Peyer's patch (tissue), 4 donors: ENCODE results near the gene MAP2. TPM values are rescaled to one million over a fixed set of nuclear protein-coding genes. Genes with fewer than 3 reads are reported as not detected.

Experiments
- DNase-seq, 3 donors: peaks; one replicate each; pipeline ENCODE4 v3.0.0-alpha.2; 2017 to 2019
- H3K27ac ChIP-seq, 4 donors: fragments of 200-600 bp; sonication (generic); one replicate each; pipeline ENCODE4 v1.5.1; 2016 to 2019
- H3K27me3 ChIP-seq, 2 donors: fragments of 200-600 bp; sonication (generic); one replicate each; pipeline ENCODE4 v1.5.1; 2019
- H3K36me3 ChIP-seq, 3 donors: fragments of 200-600 bp; sonication (generic); one replicate each; pipeline ENCODE4 v1.5.1; 2016 to 2019
- H3K4me1 ChIP-seq, 4 donors: fragments of 200-600 bp; sonication (generic); one replicate each; pipeline ENCODE4 v1.5.1; 2016 to 2019
- H3K4me3 ChIP-seq, 4 donors: fragments of 200-600 bp; sonication (generic); 1 replicate in 3 of 4; 2 replicates in 1 of 4; pipeline ENCODE4 v1.5.1; 2016 to 2019; ENCODE audit warnings: mild to moderate bottlenecking in 1 of 4
- H3K9me3 ChIP-seq, 4 donors: fragments of 200-600 bp; sonication (generic); one replicate each; pipeline ENCODE4 v1.5.1; 2016 to 2019; ENCODE audit warnings: mild to moderate bottlenecking in 1 of 4
- POLR2A ChIP-seq, 2 donors: fragments of 450-650 bp; IDR thresholded peaks; one replicate each; pipeline ENCODE4 v1.5.1; 2017; ENCODE audit warnings: antibody characterized with exemption in 2 of 2, mild to moderate bottlenecking in 2 of 2, moderate library complexity in 2 of 2
- total RNA-seq, 4 donors: library from RNA; depleted of rRNA; stranded (reverse); fragments of >200 nt; gene quantifications; one replicate each; pipeline ENCODE4 v1.1.0, GENCODE V29; 2016
- TF ChIP-seq, protein P1 (sequence below), 6 experiments: fragments of 450-650 bp in 4 of 6; fragments of 200-600 bp in 2 of 6; sonication (generic) in 1 of 6; IDR thresholded peaks; one replicate each; pipeline ENCODE4 v1.5.1; 2017 to 2019; ENCODE audit warnings: antibody characterized with exemption in 6 of 6, mild to moderate bottlenecking in 3 of 6, moderate library complexity in 1 of 6

MAP2 gene
- total RNA-seq, 4 donors from 2014 or later: 0.70 to 19.8 (median 4.1) TPM

DNA sequence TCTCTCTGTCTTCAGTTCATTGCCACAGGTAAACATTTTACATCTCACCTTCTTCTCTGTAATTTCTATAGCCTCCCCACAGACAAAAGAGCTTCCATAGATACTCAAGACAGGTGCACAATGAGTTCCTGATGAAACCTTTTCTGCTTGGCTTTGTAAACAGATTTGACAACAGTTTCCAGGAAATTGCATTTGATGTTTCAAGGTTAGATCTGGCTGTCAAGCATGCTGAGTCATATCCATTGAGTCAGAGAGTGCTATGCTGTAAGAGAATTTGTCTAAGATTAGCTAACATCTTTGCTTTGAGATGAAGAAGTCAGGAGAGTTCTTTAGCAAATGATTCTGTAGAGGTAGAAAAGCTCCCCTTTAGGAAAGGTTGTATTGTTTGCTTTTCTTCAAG, 40.6 kb upstream of the MAP2 start:
- Histone ChIP-seq H3K4me1 (no peaks in the 10 kb centered on the region), H3K27me3 (no peaks in the 10 kb centered on the region), H3K36me3 (no peaks in the 10 kb centered on the region), H3K27ac (no peak overlapping the region), H3K9me3 (no peaks in the 10 kb centered on the region), H3K4me3 (no peak overlapping the region)
- TF ChIP-seq POLR2A (IDR thresholded peaks at IDR 0.05): no peak
- TF ChIP-seq, protein P1, sequence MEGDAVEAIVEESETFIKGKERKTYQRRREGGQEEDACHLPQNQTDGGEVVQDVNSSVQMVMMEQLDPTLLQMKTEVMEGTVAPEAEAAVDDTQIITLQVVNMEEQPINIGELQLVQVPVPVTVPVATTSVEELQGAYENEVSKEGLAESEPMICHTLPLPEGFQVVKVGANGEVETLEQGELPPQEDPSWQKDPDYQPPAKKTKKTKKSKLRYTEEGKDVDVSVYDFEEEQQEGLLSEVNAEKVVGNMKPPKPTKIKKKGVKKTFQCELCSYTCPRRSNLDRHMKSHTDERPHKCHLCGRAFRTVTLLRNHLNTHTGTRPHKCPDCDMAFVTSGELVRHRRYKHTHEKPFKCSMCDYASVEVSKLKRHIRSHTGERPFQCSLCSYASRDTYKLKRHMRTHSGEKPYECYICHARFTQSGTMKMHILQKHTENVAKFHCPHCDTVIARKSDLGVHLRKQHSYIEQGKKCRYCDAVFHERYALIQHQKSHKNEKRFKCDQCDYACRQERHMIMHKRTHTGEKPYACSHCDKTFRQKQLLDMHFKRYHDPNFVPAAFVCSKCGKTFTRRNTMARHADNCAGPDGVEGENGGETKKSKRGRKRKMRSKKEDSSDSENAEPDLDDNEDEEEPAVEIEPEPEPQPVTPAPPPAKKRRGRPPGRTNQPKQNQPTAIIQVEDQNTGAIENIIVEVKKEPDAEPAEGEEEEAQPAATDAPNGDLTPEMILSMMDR (IDR thresholded peaks at IDR 0.05): no peak
- no peak for DNase-seq

DNA sequence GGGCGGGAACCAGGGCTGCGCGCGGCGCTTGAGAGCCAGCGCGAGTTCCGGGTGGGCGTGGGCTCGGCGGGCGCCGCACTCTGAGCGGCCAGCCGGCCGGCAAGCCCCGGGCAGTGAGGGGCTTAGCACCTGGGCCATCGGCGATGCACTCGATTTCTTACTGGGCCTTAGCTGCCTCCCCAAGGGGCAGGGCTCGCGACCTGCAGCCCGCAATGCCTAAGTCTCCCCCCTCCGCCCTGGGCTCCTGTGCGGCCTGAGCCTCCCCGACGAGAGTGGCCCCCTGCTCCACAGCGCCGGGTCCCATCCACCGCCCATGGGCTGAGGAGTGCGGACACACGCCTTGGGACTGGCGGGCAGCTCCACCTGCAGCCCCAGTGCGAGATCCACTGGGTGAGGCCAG, 36.5 kb upstream of the MAP2 start:
- H3K27ac ChIP-seq: no peak overlapping the region
- no peaks in the 10 kb centered on the region for H3K27me3 ChIP-seq
- no peaks in the 10 kb centered on the region for H3K36me3 ChIP-seq
- peak in 1 of 3 donors; percentile 41 for DNase-seq
- H3K4me3 ChIP-seq: no peak overlapping the region
- no peak for TF ChIP-seq POLR2A (IDR thresholded peaks at IDR 0.05)
- TF ChIP-seq, protein P1 (IDR thresholded peaks at IDR 0.05): no peak
- H3K9me3 ChIP-seq: no peaks in the 10 kb centered on the region
- H3K4me1 ChIP-seq: no peaks in the 10 kb centered on the region

DNA sequence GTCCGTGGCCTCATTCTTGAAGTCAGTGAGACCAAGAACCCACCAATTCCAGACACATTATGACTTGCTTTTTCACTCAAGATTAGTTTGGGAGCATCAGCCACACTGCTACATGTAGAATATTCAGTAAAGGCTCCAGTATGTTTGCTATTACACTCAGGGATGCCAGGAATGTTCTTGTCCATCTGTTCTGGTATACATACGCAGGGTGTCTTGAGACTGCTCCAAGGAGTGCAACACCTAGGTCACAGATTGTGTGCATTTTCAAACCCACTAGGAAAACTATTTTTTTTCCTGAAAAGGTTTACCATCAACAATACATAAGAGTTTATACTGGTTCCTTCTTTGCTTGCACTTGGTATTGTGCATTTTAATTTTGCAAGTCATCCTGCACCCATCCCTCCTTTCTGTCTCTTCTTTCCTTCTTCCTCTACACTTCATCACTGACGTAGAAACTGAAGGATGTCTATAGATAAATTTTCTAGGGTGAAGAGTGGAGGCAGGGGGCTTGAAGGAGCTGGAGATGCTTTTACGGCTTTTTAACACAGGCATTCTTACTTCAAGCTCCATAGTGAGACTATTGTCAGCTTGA, 35.3 kb upstream of the MAP2 start:
- Histone ChIP-seq H3K27ac (no peak overlapping the region), H3K36me3 (no peaks in the 10 kb centered on the region), H3K9me3 (no peaks in the 10 kb centered on the region), H3K4me1 (no peaks in the 10 kb centered on the region), H3K4me3 (no peak overlapping the region), H3K27me3 (no peaks in the 10 kb centered on the region)
- no peak for TF ChIP-seq POLR2A (IDR thresholded peaks at IDR 0.05)
- TF ChIP-seq, protein P1 (IDR thresholded peaks at IDR 0.05): no peak
- no peak for DNase-seq

DNA sequence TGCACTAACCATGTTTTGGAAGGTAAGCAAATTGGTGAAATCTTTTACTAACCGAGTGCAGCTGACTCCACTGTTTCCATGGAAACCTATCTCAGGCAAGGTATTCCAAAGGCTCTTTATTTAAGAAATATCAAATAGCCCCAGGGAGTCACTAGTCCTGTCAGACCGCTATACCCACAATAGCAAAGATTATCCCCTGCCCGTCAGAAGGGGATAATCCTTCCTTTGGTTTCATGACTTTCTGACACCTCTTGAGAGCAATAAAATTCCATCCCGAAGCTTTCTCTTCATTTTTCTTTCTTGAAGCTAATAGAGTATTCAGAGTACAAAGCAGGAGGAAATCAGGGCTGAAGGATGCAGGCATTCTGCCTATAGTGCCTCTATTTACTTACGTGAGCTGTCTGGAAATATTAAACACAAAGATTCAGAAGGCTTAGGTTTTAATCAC, 34.7 kb upstream of the MAP2 start:
- Histone ChIP-seq H3K36me3 (no peaks in the 10 kb centered on the region), H3K4me1 (no peaks in the 10 kb centered on the region), H3K27me3 (no peaks in the 10 kb centered on the region), H3K4me3 (no peak overlapping the region), H3K9me3 (no peaks in the 10 kb centered on the region), H3K27ac (no peak overlapping the region)
- TF ChIP-seq POLR2A (IDR thresholded peaks at IDR 0.05): no peak
- TF ChIP-seq, protein P1 (IDR thresholded peaks at IDR 0.05): no peak
- no peak for DNase-seq

DNA sequence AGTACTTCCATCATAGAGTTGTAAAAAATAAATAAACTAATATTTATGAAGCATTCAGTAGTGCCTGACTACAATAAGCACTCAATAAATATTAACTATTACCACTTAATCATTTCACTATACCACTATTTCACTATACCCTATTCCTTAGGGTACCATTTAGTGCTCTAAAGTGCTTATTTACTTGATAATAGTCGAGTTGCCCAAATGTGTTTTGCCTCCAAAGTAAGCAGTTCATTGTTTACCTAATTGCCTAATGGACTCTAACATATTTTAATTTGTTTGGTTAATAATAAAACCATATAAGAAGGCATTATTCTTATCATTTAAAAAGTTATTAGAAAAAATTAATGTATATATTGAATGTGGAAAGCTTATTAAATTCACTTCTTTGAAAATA, 33.0 kb upstream of the MAP2 start:
- DNase-seq: no peak
- TF ChIP-seq POLR2A (IDR thresholded peaks at IDR 0.05): no peak
- TF ChIP-seq, protein P1 (IDR thresholded peaks at IDR 0.05): no peak
- Histone ChIP-seq H3K9me3 (no peaks in the 10 kb centered on the region), H3K36me3 (no peaks in the 10 kb centered on the region), H3K4me3 (no peak overlapping the region), H3K27ac (no peak overlapping the region), H3K27me3 (no peaks in the 10 kb centered on the region), H3K4me1 (no peaks in the 10 kb centered on the region)
